K562 (cell line): Measurements from ENCODE around the gene NSG2. TPM values are rescaled to one million over a fixed set of nuclear protein-coding genes. Genes with fewer than 3 reads are reported as not detected.

Experiments
- ATAC-seq: fragments of 200-7000 bp; cut with Tn5 transposase; 3 replicates; pipeline ENCODE4 v1.9.1; 2020; ENCODE audit warnings: moderate library complexity
- BruUV-seq: library from RNA; stranded (reverse); fragments of 400-500 nt; replicated peaks from 2 replicates; lab custom pipeline; 2021; lab: Mats Ljungman, UMichigan
- CTCF ChIA-PET: fragments of 300-600 bp; formaldehyde crosslinking; extraction: SDS; loops from one replicate; lab custom pipeline; 2021; ENCODE audit warnings: low intra/inter-chr PET ratio; lab: Yijun Ruan, JAX
- POLR2A ChIA-PET: fragments of 300-600, 350-650 bp; sonication (Branson Sonifier 250); formaldehyde crosslinking; extraction: SDS; loops from one replicate; lab custom pipeline; 2021; ENCODE audit warnings: antibody characterized with exemption, inconsistent platforms; lab: Yijun Ruan, JAX
- DNase-seq, 4 experiments: peaks; one replicate each; pipeline versions ENCODE4 v3.0.0 to v3.0.0-alpha.2; 2011 to 2018; ENCODE audit warnings: low spot score in 3 of 4, mixed read lengths in 3 of 4; ENCODE audit errors: extremely low read depth in 1 of 4
- FAIRE-seq: peaks from 2 replicates; lab custom pipeline; 2011; peaks lifted over from hg19 to GRCh38; lab: Jason Lieb, UNC
- H2AFZ ChIP-seq: 2 replicates; pipeline ENCODE4 v1.6.0; 2011; ENCODE audit warnings: low read depth, low read length, control low read depth, inconsistent platforms
- H3K27ac ChIP-seq: fragments of 200-600 bp; 3 replicates; pipeline ENCODE4 v1.8.0; 2011; ENCODE audit warnings: low read depth, mild to moderate bottlenecking, control low read depth, inconsistent platforms, low read length, moderate library complexity, mixed read lengths; ENCODE audit errors: extremely low read depth
- H3K27me3 ChIP-seq, 2 experiments: fragments of 300-600 bp in 1 of 2; 2 replicates in 1 of 2; 3 replicates in 1 of 2; pipeline versions ENCODE4 v1.6.0 to v1.8.0; 2011; ENCODE audit warnings: inconsistent platforms in 2 of 2, low read length in 2 of 2, mild to moderate bottlenecking in 1 of 2, mixed read lengths in 1 of 2, moderate library complexity in 1 of 2; ENCODE audit not compliant: control insufficient read depth in 2 of 2, insufficient read depth in 2 of 2
- H3K36me3 ChIP-seq: fragments of 300-600 bp; 3 replicates; pipeline ENCODE4 v1.8.0; 2011; ENCODE audit warnings: mild to moderate bottlenecking, low read length, inconsistent platforms; ENCODE audit not compliant: control insufficient read depth, insufficient read depth
- H3K4me1 ChIP-seq, 2 experiments: fragments of 200-600 bp in 1 of 2; replicated peaks in 1 of 2; 2 replicates in 1 of 2; 3 replicates in 1 of 2; pipeline versions ENCODE4 v1.5.1 to v1.8.0; 2011; ENCODE audit warnings: inconsistent platforms in 2 of 2, low read length in 2 of 2, mild to moderate bottlenecking in 1 of 2, mixed read lengths in 1 of 2, moderate library complexity in 1 of 2; ENCODE audit not compliant: control insufficient read depth in 2 of 2, insufficient read depth in 2 of 2
- H3K4me2 ChIP-seq: 2 replicates; pipeline ENCODE4 v1.6.1; 2011; ENCODE audit warnings: low read length, control low read depth, inconsistent platforms, mixed read lengths; ENCODE audit not compliant: insufficient read depth
- H3K4me3 ChIP-seq: fragments of 200-600 bp; sonication (generic), shearing (Covaris generic); 2 replicates; pipeline ENCODE4 v1.5.1; 2016; ENCODE audit warnings: control low read depth, inconsistent platforms
- H3K79me2 ChIP-seq: fragments of 200-600 bp; 3 replicates; pipeline ENCODE4 v1.8.0; 2011; ENCODE audit warnings: low read length, inconsistent platforms; ENCODE audit not compliant: control insufficient read depth, insufficient read depth
- H3K9ac ChIP-seq, 2 experiments: 2 replicates each; pipeline versions ENCODE4 v1.6.0 to v1.6.1; 2011; ENCODE audit warnings: low read depth in 2 of 2, low read length in 2 of 2, control low read depth in 1 of 2, inconsistent platforms in 1 of 2, mild to moderate bottlenecking in 1 of 2, mixed read lengths in 1 of 2; ENCODE audit not compliant: insufficient read depth in 1 of 2
- H3K9me1 ChIP-seq: one replicate; pipeline ENCODE4 v1.6.0; 2011; ENCODE audit warnings: inconsistent platforms, mild to moderate bottlenecking, low read length, moderate library complexity; ENCODE audit not compliant: control insufficient read depth, insufficient read depth
- H3K9me3 ChIP-seq: replicated peaks from 2 replicates; pipeline ENCODE4 v1.5.1; 2011; ENCODE audit warnings: low read depth, low read length, inconsistent platforms; ENCODE audit not compliant: control insufficient read depth, insufficient read depth
- H4K20me1 ChIP-seq: replicated peaks from 2 replicates; pipeline ENCODE4 v1.6.1; 2011; ENCODE audit warnings: low read length, inconsistent platforms, mixed read lengths; ENCODE audit not compliant: control insufficient read depth, insufficient read depth
- KAT2B ChIP-seq: IDR thresholded peaks from one replicate; pipeline ENCODE4 v1.6.1; 2012; ENCODE audit warnings: low read depth, mild to moderate bottlenecking, control low read depth, inconsistent platforms, low read length, moderate library complexity
- MAFK ChIP-seq: IDR thresholded peaks from 2 replicates; pipeline ENCODE4 v1.6.1; 2011; ENCODE audit warnings: low read length, improper control_type of control experiment
- MCM7 ChIP-seq, 2 experiments: fragments of 450-650 bp; IDR thresholded peaks; 2 replicates each; pipeline ENCODE4 v1.6.1; 2016 to 2018
- NFE2L1 ChIP-seq: fragments of 450-650 bp; IDR thresholded peaks from 2 replicates; pipeline ENCODE4 v1.6.1; 2016; ENCODE audit warnings: missing genetic modification characterization, low read depth, mild to moderate bottlenecking, missing compliant biosample characterization, moderate library complexity, borderline replicate concordance
- RBM14 ChIP-seq: fragments of 200-400 bp; formaldehyde crosslinking; IDR thresholded peaks from 2 replicates; pipeline ENCODE4 v1.6.1; 2018; ENCODE audit warnings: low read depth, mild to moderate bottlenecking, low read length, moderate library complexity, borderline replicate concordance; ENCODE audit not compliant: insufficient read depth
- ZNF146 ChIP-seq: IDR thresholded peaks from one replicate; pipeline ENCODE4 v1.6.1; 2018; ENCODE audit warnings: missing compliant biosample characterization; ENCODE audit not compliant: unreplicated experiment
- ZNF384 ChIP-seq: IDR thresholded peaks from 2 replicates; pipeline ENCODE4 v1.6.1; 2012; ENCODE audit warnings: low read depth, low read length, improper control_type of control experiment
- ZNF785 ChIP-seq: fragments of 250-450 bp; sonication (Bioruptor Pico); IDR thresholded peaks from 2 replicates; pipeline ENCODE4 v1.4.0; 2020; ENCODE audit warnings: mild to moderate bottlenecking
- WGBS: fragments of 100-300 bp; shearing (Covaris generic); methylation state at CpG from one replicate; pipeline ENCODE4 v1.1.6; 2016; ENCODE audit warnings: low coverage, mixed read lengths; ENCODE audit not compliant: insufficient coverage; ENCODE audit errors: missing lambda C conversion rate; 5-methylcytosine and 5-hydroxymethylcytosine counted together
- in situ Hi-C: fragments of 300-500 bp; cut with MboI; formaldehyde crosslinking; loops from 4 replicates; pipeline ENCODE4 v1.15.0; 2018; ENCODE audit warnings: inconsistent platforms, mixed read lengths
- intact Hi-C: fragments of 100-400 bp; cut with micrococcal nuclease; formaldehyde crosslinking; loops from 2 replicates; pipeline ENCODE4 v1.14.2; 2022
- polyA plus RNA-seq, 8 experiments: library from polyadenylated mRNA; depleted of rRNA in 4 of 8; stranded (reverse) in 5 of 8; unstranded in 3 of 8; fragments of >200 nt; fragmentation: Nextera tagmentation in 2 of 8; fragmentation: Illumina TruSeq in 1 of 8; extraction: Ambion mirVana in 2 of 8; extraction: Trizol in 1 of 8; gene quantifications; 2 replicates each; pipeline versions ENCODE4 v1.2.1 to v1.2.3, GENCODE V29; 2011 to 2014; ENCODE audit warnings: inconsistent platforms in 1 of 8, missing spikeins in 1 of 8
- total RNA-seq, 7 experiments: library from RNA; depleted of rRNA in 6 of 7; stranded (reverse); fragments of >200 nt in 6 of 7; fragmentation: Illumina TruSeq in 2 of 7; extraction: Trizol in 2 of 7; gene quantifications; 2 replicates each; pipeline versions ENCODE4 v1.2.1 to v1.2.3, GENCODE V29; 2011 to 2021; ENCODE audit warnings: low replicate concordance in 1 of 7
- TF ChIP-seq, protein P1 (sequence below): sonication (generic); formaldehyde crosslinking; IDR thresholded peaks from 2 replicates; pipeline ENCODE4 v1.8.0; 2022; ENCODE audit warnings: missing genetic modification reagents, mild to moderate bottlenecking, borderline replicate concordance
- TF ChIP-seq, protein P2 (sequence below): sonication (generic); formaldehyde crosslinking; IDR thresholded peaks from 2 replicates; pipeline ENCODE4 v1.8.1; 2022; ENCODE audit warnings: missing genetic modification reagents
- TF ChIP-seq, protein P3 (sequence below): sonication (generic); formaldehyde crosslinking; IDR thresholded peaks from 2 replicates; pipeline ENCODE4 v1.8.0; 2023; ENCODE audit warnings: missing genetic modification reagents, mild to moderate bottlenecking, borderline replicate concordance

Gene NSG2
- total and polyA plus RNA-seq, 9 of the 15 experiments (the other 6 are each of a cell fraction or from before 2014, with no cell fraction given) = not detected

DNA sequence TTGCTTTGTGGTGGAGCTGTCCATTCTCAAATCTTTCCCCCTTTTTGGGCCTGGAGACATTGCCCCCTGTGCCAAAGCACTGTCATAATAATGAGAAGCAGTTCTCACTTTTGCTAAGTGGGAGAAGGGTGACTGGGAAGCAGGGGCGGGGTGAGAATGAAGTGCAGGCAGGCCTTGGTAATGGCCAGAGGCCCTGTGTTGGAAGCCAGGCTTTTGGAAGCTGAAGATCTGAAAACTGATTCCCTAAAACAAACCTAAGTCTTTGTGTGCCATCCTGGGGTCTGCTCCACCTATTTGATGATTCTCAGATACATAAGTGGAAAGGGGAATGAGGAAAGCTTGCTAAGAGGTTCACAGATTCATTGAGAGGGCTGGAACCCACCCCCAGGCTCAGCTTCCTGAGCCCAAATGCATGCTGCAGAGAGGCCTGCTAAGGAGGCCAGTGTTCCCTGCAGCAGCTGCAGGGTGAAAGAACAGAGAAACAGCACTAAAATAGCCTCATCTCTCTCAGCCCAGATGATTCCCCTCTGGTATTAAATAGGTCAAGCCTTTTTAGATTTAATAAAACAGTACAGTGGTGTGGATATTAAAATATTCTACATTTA lies 75.0 kb downstream of the NSG2 start:
- H3K9me1 ChIP-seq = no peaks in the 10 kb centered on the region
- FAIRE-seq (no peak), ATAC-seq (no peak), DNase-seq (no peak)
- intact Hi-C loops (no loop called here), in situ Hi-C loops (no loop called here)
- no peaks in the 10 kb centered on the region; the same call in 1 of the 2 replicates for H4K20me1 ChIP-seq
- no peak overlapping the region for H3K4me2 ChIP-seq
- H3K4me3 ChIP-seq = no peak overlapping the region
- H3K79me2 ChIP-seq = no peaks in the 10 kb centered on the region
- BruUV-seq = no TSS peak
- no peaks in the 10 kb centered on the region for H3K9me3 ChIP-seq
- H3K36me3 ChIP-seq = no peaks in the 10 kb centered on the region
- ChIA-PET POLR2A (interaction anchor here (0.7 kb wide), 1 partner anchor 340 kb away, joined by 3 read pairs; no protein-coding TSS in a partner anchor), CTCF (no interaction called here)
- H3K27me3 ChIP-seq = peaks cover 10 to 13% of the 10 kb centered on the region in 2 experiments; a peak in 4 of 5 replicates
- no peak overlapping the region for H2AFZ ChIP-seq
- H3K9ac ChIP-seq = no peak overlapping the region
- no peaks in the 10 kb centered on the region for H3K4me1 ChIP-seq
- WGBS = 0% methylated on average over 1 of the region's 1 CpG
- no peak overlapping the region for H3K27ac ChIP-seq
- TF ChIP-seq, protein P1, sequence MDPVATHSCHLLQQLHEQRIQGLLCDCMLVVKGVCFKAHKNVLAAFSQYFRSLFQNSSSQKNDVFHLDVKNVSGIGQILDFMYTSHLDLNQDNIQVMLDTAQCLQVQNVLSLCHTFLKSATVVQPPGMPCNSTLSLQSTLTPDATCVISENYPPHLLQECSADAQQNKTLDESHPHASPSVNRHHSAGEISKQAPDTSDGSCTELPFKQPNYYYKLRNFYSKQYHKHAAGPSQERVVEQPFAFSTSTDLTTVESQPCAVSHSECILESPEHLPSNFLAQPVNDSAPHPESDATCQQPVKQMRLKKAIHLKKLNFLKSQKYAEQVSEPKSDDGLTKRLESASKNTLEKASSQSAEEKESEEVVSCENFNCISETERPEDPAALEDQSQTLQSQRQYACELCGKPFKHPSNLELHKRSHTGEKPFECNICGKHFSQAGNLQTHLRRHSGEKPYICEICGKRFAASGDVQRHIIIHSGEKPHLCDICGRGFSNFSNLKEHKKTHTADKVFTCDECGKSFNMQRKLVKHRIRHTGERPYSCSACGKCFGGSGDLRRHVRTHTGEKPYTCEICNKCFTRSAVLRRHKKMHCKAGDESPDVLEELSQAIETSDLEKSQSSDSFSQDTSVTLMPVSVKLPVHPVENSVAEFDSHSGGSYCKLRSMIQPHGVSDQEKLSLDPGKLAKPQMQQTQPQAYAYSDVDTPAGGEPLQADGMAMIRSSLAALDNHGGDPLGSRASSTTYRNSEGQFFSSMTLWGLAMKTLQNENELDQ (CRISPR knock-in tag) = no peak
- TF ChIP-seq ZNF384 = no peak
- TF ChIP-seq MAFK = no peak
- TF ChIP-seq ZNF146 (CRISPR knock-in tag) = no peak
- no peak for TF ChIP-seq RBM14
- no peak for TF ChIP-seq ZNF785 (CRISPR knock-in tag)
- no peak for TF ChIP-seq NFE2L1 (tag)
- TF ChIP-seq, protein P2, sequence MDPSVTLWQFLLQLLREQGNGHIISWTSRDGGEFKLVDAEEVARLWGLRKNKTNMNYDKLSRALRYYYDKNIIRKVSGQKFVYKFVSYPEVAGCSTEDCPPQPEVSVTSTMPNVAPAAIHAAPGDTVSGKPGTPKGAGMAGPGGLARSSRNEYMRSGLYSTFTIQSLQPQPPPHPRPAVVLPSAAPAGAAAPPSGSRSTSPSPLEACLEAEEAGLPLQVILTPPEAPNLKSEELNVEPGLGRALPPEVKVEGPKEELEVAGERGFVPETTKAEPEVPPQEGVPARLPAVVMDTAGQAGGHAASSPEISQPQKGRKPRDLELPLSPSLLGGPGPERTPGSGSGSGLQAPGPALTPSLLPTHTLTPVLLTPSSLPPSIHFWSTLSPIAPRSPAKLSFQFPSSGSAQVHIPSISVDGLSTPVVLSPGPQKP (CRISPR knock-in tag) = no peak
- no peak for TF ChIP-seq MCM7 (IDR thresholded peaks at IDR 0.05)
- no peak for TF ChIP-seq KAT2B
- TF ChIP-seq, protein P3, sequence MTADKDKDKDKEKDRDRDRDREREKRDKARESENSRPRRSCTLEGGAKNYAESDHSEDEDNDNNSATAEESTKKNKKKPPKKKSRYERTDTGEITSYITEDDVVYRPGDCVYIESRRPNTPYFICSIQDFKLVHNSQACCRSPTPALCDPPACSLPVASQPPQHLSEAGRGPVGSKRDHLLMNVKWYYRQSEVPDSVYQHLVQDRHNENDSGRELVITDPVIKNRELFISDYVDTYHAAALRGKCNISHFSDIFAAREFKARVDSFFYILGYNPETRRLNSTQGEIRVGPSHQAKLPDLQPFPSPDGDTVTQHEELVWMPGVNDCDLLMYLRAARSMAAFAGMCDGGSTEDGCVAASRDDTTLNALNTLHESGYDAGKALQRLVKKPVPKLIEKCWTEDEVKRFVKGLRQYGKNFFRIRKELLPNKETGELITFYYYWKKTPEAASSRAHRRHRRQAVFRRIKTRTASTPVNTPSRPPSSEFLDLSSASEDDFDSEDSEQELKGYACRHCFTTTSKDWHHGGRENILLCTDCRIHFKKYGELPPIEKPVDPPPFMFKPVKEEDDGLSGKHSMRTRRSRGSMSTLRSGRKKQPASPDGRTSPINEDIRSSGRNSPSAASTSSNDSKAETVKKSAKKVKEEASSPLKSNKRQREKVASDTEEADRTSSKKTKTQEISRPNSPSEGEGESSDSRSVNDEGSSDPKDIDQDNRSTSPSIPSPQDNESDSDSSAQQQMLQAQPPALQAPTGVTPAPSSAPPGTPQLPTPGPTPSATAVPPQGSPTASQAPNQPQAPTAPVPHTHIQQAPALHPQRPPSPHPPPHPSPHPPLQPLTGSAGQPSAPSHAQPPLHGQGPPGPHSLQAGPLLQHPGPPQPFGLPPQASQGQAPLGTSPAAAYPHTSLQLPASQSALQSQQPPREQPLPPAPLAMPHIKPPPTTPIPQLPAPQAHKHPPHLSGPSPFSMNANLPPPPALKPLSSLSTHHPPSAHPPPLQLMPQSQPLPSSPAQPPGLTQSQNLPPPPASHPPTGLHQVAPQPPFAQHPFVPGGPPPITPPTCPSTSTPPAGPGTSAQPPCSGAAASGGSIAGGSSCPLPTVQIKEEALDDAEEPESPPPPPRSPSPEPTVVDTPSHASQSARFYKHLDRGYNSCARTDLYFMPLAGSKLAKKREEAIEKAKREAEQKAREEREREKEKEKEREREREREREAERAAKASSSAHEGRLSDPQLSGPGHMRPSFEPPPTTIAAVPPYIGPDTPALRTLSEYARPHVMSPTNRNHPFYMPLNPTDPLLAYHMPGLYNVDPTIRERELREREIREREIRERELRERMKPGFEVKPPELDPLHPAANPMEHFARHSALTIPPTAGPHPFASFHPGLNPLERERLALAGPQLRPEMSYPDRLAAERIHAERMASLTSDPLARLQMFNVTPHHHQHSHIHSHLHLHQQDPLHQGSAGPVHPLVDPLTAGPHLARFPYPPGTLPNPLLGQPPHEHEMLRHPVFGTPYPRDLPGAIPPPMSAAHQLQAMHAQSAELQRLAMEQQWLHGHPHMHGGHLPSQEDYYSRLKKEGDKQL (CRISPR knock-in tag) = no peak
